ENCODE measurements around the gene NFS1.

NFS1 gene

GRCh38 chr20:35661908-35662307 lies 37.2 kb downstream of the NFS1 start:
- no peaks in the 10 kb centered on the region for H3K9me3 ChIP-seq (ENCODE audit: control insufficient read depth, insufficient read depth, low read length)
- no peaks in the 10 kb centered on the region for H3K27me3 ChIP-seq (ENCODE audit: control insufficient read depth, low read length)
- TF ChIP-seq CTCF (IDR thresholded peaks at IDR 0.05; ENCODE audit: low read depth, low read length, poor library complexity, severe bottlenecking) (no peak), EZH2phosphoT487 (IDR thresholded peaks at IDR 0.05; ENCODE audit: borderline replicate concordance, low read length) (no peak)
- H3K36me3 ChIP-seq (ENCODE audit: control insufficient read depth, low read length) = peaks cover 64% of the 10 kb centered on the region
- H3K4me3 ChIP-seq (ENCODE audit: low read length) = peak overlapping the region; percentile 78
- peaks cover 48% of the 10 kb centered on the region for H4K20me1 ChIP-seq (ENCODE audit: control insufficient read depth, insufficient read depth, low read depth, low read length)
- H3K4me1 ChIP-seq (ENCODE audit: control insufficient read depth, low read length) = peaks cover 65% of the 10 kb centered on the region
- no peak overlapping the region for H3K27ac ChIP-seq (ENCODE audit: low read depth, low read length)
- H3F3A ChIP-seq (ENCODE audit: control insufficient read depth, insufficient read depth) = 0 out of 2 replicates have a peak, but pooled peaks cover 5% of the 10 kb centered on the region
- H3K4me2 ChIP-seq (ENCODE audit: low read length) = peak overlapping the region; percentile 99
- no peaks in the 10 kb centered on the region for H3K9me2 ChIP-seq (replicated peaks; ENCODE audit: control insufficient read depth, low read length)
- peaks cover 83% of the 10 kb centered on the region for H3K79me2 ChIP-seq (ENCODE audit: control insufficient read depth, low read length)

- Histone ChIP-seq H3K4me3 (ENCODE audit: low read length) (peak overlapping the region; percentile 78; the same call in 1 of the 2 replicates), H3K4me1 (ENCODE audit: control insufficient read depth, low read length) (peaks cover 65% of the 10 kb centered on the region), H3K27me3 (ENCODE audit: control insufficient read depth, low read length) (no peaks in the 10 kb centered on the region), H3K79me2 (ENCODE audit: control insufficient read depth, low read length) (peaks cover 91% of the 10 kb centered on the region), H3K36me3 (ENCODE audit: control insufficient read depth, low read length) (peaks cover 73% of the 10 kb centered on the region), H3K4me2 (ENCODE audit: low read length) (peak overlapping the region; percentile 99), H3K9me2 (replicated peaks; ENCODE audit: control insufficient read depth, low read length) (no peaks in the 10 kb centered on the region), H4K20me1 (ENCODE audit: control insufficient read depth, insufficient read depth, low read depth, low read length) (peaks cover 49% of the 10 kb centered on the region), H3F3A (ENCODE audit: control insufficient read depth, insufficient read depth) (no peaks in the 10 kb centered on the region), H3K9me3 (ENCODE audit: control insufficient read depth, insufficient read depth, low read length) (no peaks in the 10 kb centered on the region), H3K27ac (ENCODE audit: low read depth, low read length) (no peak overlapping the region)
- no peak for TF ChIP-seq EZH2phosphoT487 (IDR thresholded peaks at IDR 0.05; ENCODE audit: borderline replicate concordance, low read length)
These were observed 38.1 kb downstream of the NFS1 start for GRCh38 chr20:35661053-35661452.

- peaks cover 80% of the 10 kb centered on the region for H3K36me3 ChIP-seq (ENCODE audit: control insufficient read depth, low read length)
- no peaks in the 10 kb centered on the region for H3F3A ChIP-seq (ENCODE audit: control insufficient read depth, insufficient read depth)
- TF ChIP-seq EZH2phosphoT487 (IDR thresholded peaks at IDR 0.05; ENCODE audit: borderline replicate concordance, low read length) (no peak), CTCF (IDR thresholded peaks at IDR 0.05; ENCODE audit: low read depth, low read length, poor library complexity, severe bottlenecking) (no peak)
- H3K9me2 ChIP-seq (replicated peaks; ENCODE audit: control insufficient read depth, low read length) = no peaks in the 10 kb centered on the region
- peak overlapping the region; percentile 99 for H3K4me2 ChIP-seq (ENCODE audit: low read length)
- H3K79me2 ChIP-seq (ENCODE audit: control insufficient read depth, low read length) = peaks cover 99% of the 10 kb centered on the region
- peaks cover 51% of the 10 kb centered on the region for H4K20me1 ChIP-seq (ENCODE audit: control insufficient read depth, insufficient read depth, low read depth, low read length)
- H3K4me3 ChIP-seq (ENCODE audit: low read length) = 0 out of 2 replicates have a peak overlapping the region, but pooled peaks have one; percentile 9
- no peak overlapping the region for H3K27ac ChIP-seq (ENCODE audit: low read depth, low read length)
- H3K4me1 ChIP-seq (ENCODE audit: control insufficient read depth, low read length) = peaks cover 65% of the 10 kb centered on the region
- H3K27me3 ChIP-seq (ENCODE audit: control insufficient read depth, low read length) = no peaks in the 10 kb centered on the region
- H3K9me3 ChIP-seq (ENCODE audit: control insufficient read depth, insufficient read depth, low read length) = no peaks in the 10 kb centered on the region
These were observed 38.8 kb downstream of the NFS1 start for GRCh38 chr20:35660122-35660937.

GRCh38 chr20:35657271-35657670 lies 41.9 kb downstream of the NFS1 start:
- Histone ChIP-seq H3K79me2 (ENCODE audit: control insufficient read depth, low read length) (peaks cover 100% of the 10 kb centered on the region), H3K9me2 (replicated peaks; ENCODE audit: control insufficient read depth, low read length) (no peaks in the 10 kb centered on the region), H3K4me2 (ENCODE audit: low read length) (0 out of 2 replicates have a peak overlapping the region, but pooled peaks have one; percentile 10), H4K20me1 (ENCODE audit: control insufficient read depth, insufficient read depth, low read depth, low read length) (peaks cover 50% of the 10 kb centered on the region), H3K9me3 (ENCODE audit: control insufficient read depth, insufficient read depth, low read length) (no peaks in the 10 kb centered on the region), H3K27ac (ENCODE audit: low read depth, low read length) (no peak overlapping the region), H3K36me3 (ENCODE audit: control insufficient read depth, low read length) (peaks cover 88% of the 10 kb centered on the region), H3K4me3 (ENCODE audit: low read length) (no peak overlapping the region), H3K27me3 (ENCODE audit: control insufficient read depth, low read length) (no peaks in the 10 kb centered on the region), H3K4me1 (ENCODE audit: control insufficient read depth, low read length) (peaks cover 46% of the 10 kb centered on the region), H3F3A (ENCODE audit: control insufficient read depth, insufficient read depth) (peaks cover 2% of the 10 kb centered on the region; the same call in 1 of the 2 replicates)
- TF ChIP-seq EZH2phosphoT487 (IDR thresholded peaks at IDR 0.05; ENCODE audit: borderline replicate concordance, low read length) (no peak), CTCF (IDR thresholded peaks at IDR 0.05; ENCODE audit: low read depth, low read length, poor library complexity, severe bottlenecking) (no peak)

Data from DOHH2 (cell line).